Trophoblast cell (in vitro differentiated cells and primary cell): Measurements from ENCODE around the gene SPATC1L.

ENCODE experiments used
- DNase-seq, 2 donors: peaks; one replicate each; pipeline ENCODE4 v3.0.0-alpha.2; 2016
- H2AFZ ChIP-seq: 2 replicates; pipeline ENCODE4 v1.6.1; 2013; ENCODE audit warnings: low read length, moderate library complexity, mild to moderate bottlenecking; ENCODE audit not compliant: insufficient read depth, poor library complexity
- H2AK5ac ChIP-seq: 2 replicates; pipeline ENCODE4 v1.6.1; 2013; ENCODE audit warnings: mild to moderate bottlenecking, low read length
- H2BK120ac ChIP-seq: 2 replicates; pipeline ENCODE4 v1.6.1; 2013; ENCODE audit warnings: low read length, mild to moderate bottlenecking, moderate library complexity; ENCODE audit not compliant: insufficient read depth, poor library complexity
- H2BK12ac ChIP-seq: 2 replicates; pipeline ENCODE4 v1.6.1; 2013; ENCODE audit warnings: mild to moderate bottlenecking, low read length, moderate library complexity
- H2BK5ac ChIP-seq: 2 replicates; pipeline ENCODE4 v1.6.1; 2013; ENCODE audit warnings: low read length, low read depth, moderate library complexity, mild to moderate bottlenecking; ENCODE audit not compliant: poor library complexity
- H3K14ac ChIP-seq: 2 replicates; pipeline ENCODE4 v1.6.1; 2013; ENCODE audit warnings: mild to moderate bottlenecking, low read length
- H3K18ac ChIP-seq: 2 replicates; pipeline ENCODE4 v1.6.1; 2013; ENCODE audit warnings: mild to moderate bottlenecking, low read length
- H3K23ac ChIP-seq: 2 replicates; pipeline ENCODE4 v1.6.1; 2013; ENCODE audit warnings: low read length
- H3K27ac ChIP-seq: 2 replicates; pipeline ENCODE4 v1.5.1; 2013; ENCODE audit warnings: low read depth, mild to moderate bottlenecking, inconsistent platforms, low read length, moderate library complexity
- H3K27me3 ChIP-seq: 2 replicates; pipeline ENCODE4 v1.6.1; 2013; ENCODE audit warnings: inconsistent platforms, mild to moderate bottlenecking, low read length, moderate library complexity; ENCODE audit not compliant: insufficient read depth
- H3K36me3 ChIP-seq, 2 experiments: 1 replicate in 1 of 2; 2 replicates in 1 of 2; pipeline ENCODE4 v1.6.1; 2013; ENCODE audit warnings: low read length in 2 of 2, mild to moderate bottlenecking in 2 of 2, moderate library complexity in 1 of 2; ENCODE audit not compliant: insufficient read depth in 2 of 2, control insufficient read depth in 1 of 2
- H3K4ac ChIP-seq: 2 replicates; pipeline ENCODE4 v1.6.1; 2013; ENCODE audit warnings: low read depth, mild to moderate bottlenecking, low read length, moderate library complexity
- H3K4me1 ChIP-seq, 2 experiments: 1 replicate in 1 of 2; 2 replicates in 1 of 2; pipeline ENCODE4 v1.6.1; 2013; ENCODE audit warnings: low read length in 2 of 2, mild to moderate bottlenecking in 2 of 2, moderate library complexity in 1 of 2; ENCODE audit not compliant: insufficient read depth in 2 of 2, control insufficient read depth in 1 of 2
- H3K4me2 ChIP-seq: 2 replicates; pipeline ENCODE4 v1.6.1; 2013; ENCODE audit warnings: inconsistent platforms, mild to moderate bottlenecking, low read length, moderate library complexity
- H3K4me3 ChIP-seq: 2 replicates; pipeline ENCODE4 v1.5.1; 2013; ENCODE audit warnings: mild to moderate bottlenecking, low read depth, low read length, inconsistent platforms
- H3K79me1 ChIP-seq: one replicate; pipeline ENCODE4 v1.6.1; 2013; ENCODE audit warnings: low read length
- H3K79me2 ChIP-seq: 2 replicates; pipeline ENCODE4 v1.6.1; 2013; ENCODE audit warnings: low read length, mild to moderate bottlenecking; ENCODE audit not compliant: control insufficient read depth, insufficient read depth, poor library complexity
- H3K9ac ChIP-seq: 2 replicates; pipeline ENCODE4 v1.6.1; 2013; ENCODE audit warnings: mild to moderate bottlenecking, low read length
- H3K9me3 ChIP-seq: 2 replicates; pipeline ENCODE4 v1.6.1; 2013; ENCODE audit warnings: low read depth, mild to moderate bottlenecking, control low read depth, inconsistent platforms, low read length; ENCODE audit not compliant: insufficient read depth
- H4K12ac ChIP-seq: 2 replicates; pipeline ENCODE4 v1.6.1; 2013; ENCODE audit warnings: low read depth, mild to moderate bottlenecking, low read length, moderate library complexity
- H4K8ac ChIP-seq: 2 replicates; pipeline ENCODE4 v1.6.1; 2013; ENCODE audit warnings: low read depth, mild to moderate bottlenecking, low read length, moderate library complexity
- H4K91ac ChIP-seq: one replicate; pipeline ENCODE4 v1.6.1; 2013; ENCODE audit warnings: low read depth, mild to moderate bottlenecking, low read length, moderate library complexity
- WGBS: extraction: QIAGEN DNeasy Blood & Tissue Kit; methylation state at CpG from one replicate; pipeline ENCODE4 v1.1.7; 2013; ENCODE audit warnings: missing lambda C conversion rate; ENCODE audit not compliant: insufficient read length, insufficient coverage; ENCODE audit errors: extremely low coverage; 5-methylcytosine and 5-hydroxymethylcytosine counted together

Gene SPATC1L

DNA sequence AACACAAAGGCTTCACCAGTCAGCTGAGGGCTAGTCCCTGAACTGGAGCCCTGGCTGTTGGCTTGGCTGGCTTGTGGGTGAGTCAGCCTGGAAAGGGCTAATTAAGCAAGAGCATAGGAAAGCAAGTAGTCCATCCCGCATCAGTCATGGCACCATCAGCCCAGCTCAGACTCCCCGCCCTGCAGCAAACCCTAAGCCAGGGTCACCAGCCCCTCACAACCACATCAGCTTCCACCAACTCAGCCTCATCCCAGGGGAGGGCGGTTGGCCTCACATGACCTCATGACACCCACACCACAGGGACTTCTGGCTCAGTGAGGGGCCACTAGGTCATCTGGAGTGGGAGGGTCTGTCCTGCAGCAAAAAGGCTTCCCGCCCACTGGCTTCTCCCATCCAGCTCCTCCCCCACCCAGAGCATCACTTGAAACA is 7.0 kb upstream of the SPATC1L start:
- H2AK5ac ChIP-seq, result no peak overlapping the region
- H4K12ac ChIP-seq, result no peak overlapping the region
- H3K23ac ChIP-seq, result no peak overlapping the region
- H3K9ac ChIP-seq, result no peak overlapping the region
- no peak overlapping the region for H2BK12ac ChIP-seq
- no peak overlapping the region for H3K27ac ChIP-seq
- H2BK120ac ChIP-seq, result no peak overlapping the region
- no peak overlapping the region for H4K8ac ChIP-seq
- no peak overlapping the region for H2AFZ ChIP-seq
- no peak overlapping the region for H2BK5ac ChIP-seq
- H3K4me1 ChIP-seq, result peaks cover 29 to 30% of the 10 kb centered on the region in 2 experiments
- H3K36me3 ChIP-seq, result peaks cover 61 to 62% of the 10 kb centered on the region in 2 experiments
- no peaks in the 10 kb centered on the region for H3K27me3 ChIP-seq
- WGBS, result no CpG with 5 or more reads among the region's 4 CpGs
- peak; percentile 34 to 36 for DNase-seq
- peaks cover 4% of the 10 kb centered on the region for H3K79me1 ChIP-seq
- no peak overlapping the region for H4K91ac ChIP-seq
- no peak overlapping the region for H3K14ac ChIP-seq
- H3K18ac ChIP-seq, result no peak overlapping the region
- no peak overlapping the region for H3K4ac ChIP-seq
- no peak overlapping the region for H3K4me2 ChIP-seq
- no peak overlapping the region for H3K4me3 ChIP-seq
- no peaks in the 10 kb centered on the region for H3K79me2 ChIP-seq
- H3K9me3 ChIP-seq, result peaks cover 11% of the 10 kb centered on the region

DNA sequence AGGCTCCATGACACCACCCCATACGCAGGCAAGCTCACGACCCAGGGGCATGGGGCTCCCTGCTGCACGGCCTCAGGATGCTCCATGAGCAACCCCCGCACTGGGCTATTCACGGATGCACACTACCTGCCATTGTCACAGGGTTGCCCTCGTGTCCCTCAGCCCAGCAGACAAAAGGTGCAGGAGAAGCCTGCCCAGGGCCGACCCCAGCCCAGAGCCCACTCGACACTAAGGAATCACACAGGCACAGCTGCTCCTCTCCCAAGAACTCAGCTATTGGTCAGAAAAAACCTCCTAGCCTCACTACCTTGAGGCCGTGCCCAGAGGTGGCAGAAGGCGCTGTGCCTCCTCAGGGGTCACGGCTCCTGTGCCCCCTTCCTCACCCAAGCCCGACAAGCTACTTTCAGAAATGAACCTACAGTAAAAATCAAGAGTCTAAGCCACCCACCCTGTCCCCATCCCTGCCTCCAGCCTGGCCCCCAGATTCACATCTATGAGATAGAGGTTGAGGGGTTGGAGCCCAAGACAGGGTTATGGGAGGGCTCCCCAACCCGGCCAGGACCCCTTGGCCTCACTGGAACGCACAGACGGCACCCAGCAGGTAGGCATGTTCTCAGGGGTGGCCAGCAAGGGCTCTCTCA is 6.4 kb upstream of the SPATC1L start:
- H4K12ac ChIP-seq, result peak overlapping the region; percentile 34
- H3K27ac ChIP-seq, result peak overlapping the region; percentile 4
- no peak overlapping the region for H3K9ac ChIP-seq
- H3K23ac ChIP-seq, result no peak overlapping the region
- peak overlapping the region; percentile 12 for H3K14ac ChIP-seq
- H3K4me2 ChIP-seq, result no peak overlapping the region
- H4K91ac ChIP-seq, result peak overlapping the region; percentile 25
- H2BK12ac ChIP-seq, result peak overlapping the region; percentile 38
- no peak for DNase-seq
- peaks cover 4% of the 10 kb centered on the region for H3K79me1 ChIP-seq
- no peak overlapping the region for H3K4me3 ChIP-seq
- peaks cover 11% of the 10 kb centered on the region for H3K9me3 ChIP-seq
- peak overlapping the region; percentile 14 for H3K18ac ChIP-seq
- WGBS, result no CpG with 5 or more reads among the region's 15 CpGs
- H3K4ac ChIP-seq, result no peak overlapping the region
- no peak overlapping the region for H2AFZ ChIP-seq
- peaks cover 54 to 56% of the 10 kb centered on the region in 2 experiments for H3K36me3 ChIP-seq
- H2BK120ac ChIP-seq, result no peak overlapping the region
- H2BK5ac ChIP-seq, result peak overlapping the region; percentile 18
- peak overlapping the region; percentile 53 for H2AK5ac ChIP-seq
- no peaks in the 10 kb centered on the region for H3K79me2 ChIP-seq
- H4K8ac ChIP-seq, result no peak overlapping the region
- peaks cover 29 to 30% of the 10 kb centered on the region in 2 experiments for H3K4me1 ChIP-seq
- no peaks in the 10 kb centered on the region for H3K27me3 ChIP-seq

DNA sequence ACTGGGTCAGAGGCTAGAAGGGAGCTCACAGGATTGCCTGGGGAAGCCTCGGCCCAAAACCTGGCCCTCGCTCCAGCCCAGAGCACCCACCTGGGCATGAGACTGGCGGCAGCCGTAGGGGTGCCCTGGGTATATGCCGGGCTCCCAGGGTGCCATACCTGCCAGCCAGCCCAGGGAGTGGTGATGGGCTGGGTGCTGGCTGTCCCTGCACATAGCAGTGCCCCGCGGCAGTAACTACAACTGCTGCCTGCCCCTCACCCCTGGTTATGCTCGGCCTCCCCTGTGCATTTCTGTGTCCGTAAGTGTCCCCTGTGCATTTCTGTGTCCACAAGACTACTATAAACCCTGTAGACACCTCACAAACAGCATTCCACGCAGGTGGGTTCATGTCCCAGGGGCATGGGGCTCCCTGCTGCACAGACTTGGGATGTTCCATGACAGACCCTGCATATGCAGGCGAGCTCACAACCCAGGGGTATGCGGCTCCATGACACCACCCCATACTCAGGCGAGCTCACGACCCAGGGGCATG is 5.8 kb upstream of the SPATC1L start:
- peak overlapping the region; percentile 84 for H3K27ac ChIP-seq
- H3K79me2 ChIP-seq, result no peaks in the 10 kb centered on the region

DNA sequence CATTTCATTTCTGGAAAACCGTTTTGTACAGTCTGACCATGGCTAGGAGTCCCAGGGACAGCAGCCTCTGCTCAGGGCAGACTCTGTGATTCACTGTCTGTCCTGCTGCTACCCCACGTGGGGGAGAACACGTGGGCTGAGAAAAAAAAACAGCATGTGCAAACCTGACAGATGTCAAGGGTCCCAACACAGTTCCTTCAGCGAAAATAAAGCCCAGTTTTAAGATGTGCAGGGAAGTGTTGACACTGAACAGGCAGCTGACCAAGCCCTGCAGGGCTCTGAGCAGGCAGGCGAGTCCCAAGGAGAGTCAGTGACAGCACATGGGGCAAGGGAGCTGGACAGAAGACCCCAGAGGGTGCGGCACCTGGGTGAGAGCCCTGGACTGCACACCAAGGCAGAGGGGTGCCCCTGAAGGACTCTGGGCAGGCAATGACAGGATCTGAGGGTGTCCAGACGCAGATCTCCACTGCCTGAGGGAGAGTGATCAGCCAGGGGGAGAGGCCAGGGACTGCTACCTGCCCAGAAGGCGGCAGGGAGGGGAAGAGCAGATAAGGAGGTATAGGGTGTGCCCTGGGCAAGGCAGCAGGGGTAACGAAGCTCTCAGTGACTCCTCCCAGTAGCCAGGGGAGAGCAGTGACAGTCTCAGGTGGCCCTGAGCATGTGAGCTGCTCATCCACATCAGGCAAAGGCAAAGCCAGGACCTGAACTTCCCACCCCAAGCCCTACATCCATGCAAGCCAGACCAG is 5.1 kb upstream of the SPATC1L start:
- Histone ChIP-seq H2BK120ac (no peak overlapping the region), H3K9me3 (peaks cover 7% of the 10 kb centered on the region), H3K79me1 (peaks cover 8% of the 10 kb centered on the region), H2BK5ac (no peak overlapping the region), H3K4ac (no peak overlapping the region), H3K18ac (no peak overlapping the region), H3K14ac (no peak overlapping the region), H3K4me1 (peaks cover 29 to 30% of the 10 kb centered on the region in 2 experiments), H2AFZ (no peak overlapping the region), H4K12ac (no peak overlapping the region), H3K27me3 (no peaks in the 10 kb centered on the region), H3K27ac (peak overlapping the region; percentile 84), H3K9ac (no peak overlapping the region), H4K8ac (no peak overlapping the region), H2BK12ac (no peak overlapping the region), H3K79me2 (peaks cover 2% of the 10 kb centered on the region), H2AK5ac (no peak overlapping the region), H3K4me3 (no peak overlapping the region), H3K36me3 (peaks cover 42 to 44% of the 10 kb centered on the region in 2 experiments), H3K4me2 (no peak overlapping the region), H4K91ac (no peak overlapping the region), H3K23ac (no peak overlapping the region)
- no CpG with 5 or more reads among the region's 9 CpGs for WGBS
- no peak for DNase-seq

More for the DNA sequence above, 5.8 kb upstream of the SPATC1L start:
- H4K8ac ChIP-seq, result no peak overlapping the region
- H4K91ac ChIP-seq, result no peak overlapping the region
- peaks cover 11% of the 10 kb centered on the region for H3K9me3 ChIP-seq
- no peak overlapping the region for H2AFZ ChIP-seq
- H3K23ac ChIP-seq, result no peak overlapping the region
- H3K14ac ChIP-seq, result no peak overlapping the region
- H3K4ac ChIP-seq, result no peak overlapping the region
- H3K36me3 ChIP-seq, result peaks cover 49 to 50% of the 10 kb centered on the region in 2 experiments
- peaks cover 4% of the 10 kb centered on the region for H3K79me1 ChIP-seq
- H3K4me1 ChIP-seq, result peaks cover 29 to 30% of the 10 kb centered on the region in 2 experiments
- no peak overlapping the region for H2AK5ac ChIP-seq
- no peaks in the 10 kb centered on the region for H3K27me3 ChIP-seq
- H3K9ac ChIP-seq, result no peak overlapping the region
- H3K4me2 ChIP-seq, result no peak overlapping the region
- no CpG with 5 or more reads among the region's 14 CpGs for WGBS
- H3K18ac ChIP-seq, result no peak overlapping the region
- H4K12ac ChIP-seq, result no peak overlapping the region
- H3K4me3 ChIP-seq, result no peak overlapping the region
- DNase-seq, result no peak
- no peak overlapping the region for H2BK12ac ChIP-seq
- no peak overlapping the region for H2BK120ac ChIP-seq
- H2BK5ac ChIP-seq, result no peak overlapping the region
